HG02588 (cell line): ENCODE results near the gene MMRN1.

Source experiments
- ATAC-seq: cut with Tn5 transposase; IDR thresholded peaks from one replicate; pipeline ENCODE4 v1.9.1; 2021; ENCODE audit warnings: mild to moderate bottlenecking, moderate library complexity; ENCODE audit not compliant: unreplicated experiment

The MMRN1 gene

GRCh38 chr4:89894649-89895550, at the start of gene MMRN1:
TSS of gene MMRN1 (plus strand) at chr4:89894854. CDS start at chr4:89894972, 118 bp downstream.
- peak; percentile 70 for ATAC-seq

GRCh38 chr4:89847571-89848325, 46.9 kb upstream of the MMRN1 start:
- ATAC-seq, result no peak

- ATAC-seq, result no peak
Observed at GRCh38 chr4:89855236-89855635, 39.4 kb upstream of the MMRN1 start.

- ATAC-seq, result no peak
Observed at GRCh38 chr4:89860971-89861370, 33.7 kb upstream of the MMRN1 start.

GRCh38 chr4:89863533-89863932, 31.1 kb upstream of the MMRN1 start:
- no peak for ATAC-seq

GRCh38 chr4:89868276-89868675, 26.4 kb upstream of the MMRN1 start:
- no peak for ATAC-seq

GRCh38 chr4:89868999-89869589, 25.6 kb upstream of the MMRN1 start:
- ATAC-seq, result no peak

- ATAC-seq, result no peak
Observed at GRCh38 chr4:89871211-89871610, 23.4 kb upstream of the MMRN1 start.

- no peak for ATAC-seq
Observed at GRCh38 chr4:89876548-89876947, 18.1 kb upstream of the MMRN1 start.

- ATAC-seq, result no peak
Observed at GRCh38 chr4:89878611-89879010, 16.0 kb upstream of the MMRN1 start.

- ATAC-seq, result no peak
Observed at GRCh38 chr4:89879215-89879614, 15.4 kb upstream of the MMRN1 start.

- no peak for ATAC-seq
Observed at GRCh38 chr4:89889289-89889688, 5.4 kb upstream of the MMRN1 start.

GRCh38 chr4:89897867-89898266, 3.2 kb downstream of the MMRN1 start:
- no peak for ATAC-seq

GRCh38 chr4:89898304-89898716, 3.7 kb downstream of the MMRN1 start:
- peak; percentile 39 for ATAC-seq

- no peak for ATAC-seq
Observed at GRCh38 chr4:89899152-89899551, 4.5 kb downstream of the MMRN1 start.

GRCh38 chr4:89899854-89900253, 5.2 kb downstream of the MMRN1 start:
- no peak for ATAC-seq

- ATAC-seq, result peak; percentile 90
Observed at GRCh38 chr4:89901808-89902431, 7.3 kb downstream of the MMRN1 start.

- no peak for ATAC-seq
Observed at GRCh38 chr4:89904524-89904923, 9.9 kb downstream of the MMRN1 start.

- no peak for ATAC-seq
Observed at GRCh38 chr4:89906316-89906715, 11.7 kb downstream of the MMRN1 start.

- ATAC-seq, result no peak
Observed at GRCh38 chr4:89906777-89907521, 12.3 kb downstream of the MMRN1 start.
